Measurements from ENCODE around the gene FAM229A.

Gene FAM229A, protein sequence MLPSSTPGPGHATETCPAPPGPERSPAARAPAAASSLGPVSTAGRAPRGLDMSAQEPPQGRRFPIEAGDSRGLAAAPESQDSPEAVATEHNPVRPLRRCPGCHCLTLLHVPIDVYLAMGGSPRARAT

GRCh38 chr1:32362474-32363313 lies at the start of gene FAM229A, which contains the start of gene TSSK3:
Gene FAM229A, minus strand, starts transcription at chr1:32362485. Its CDS starts 394 bp downstream, at chr1:32362091.
Gene TSSK3, plus strand, starts transcription at chr1:32362539. Its CDS starts 163 bp downstream, at chr1:32362702.
- no peak for TF ChIP-seq CTCF (IDR thresholded peaks at IDR 0.05; ENCODE audit: low read depth, low read length, missing control alignments)
- DNase-seq (ENCODE audit: low read depth): no peak
- no peak within 1 kb of the TSS for H3K4me3 ChIP-seq (ENCODE audit: low read depth, low read length)

DNA sequence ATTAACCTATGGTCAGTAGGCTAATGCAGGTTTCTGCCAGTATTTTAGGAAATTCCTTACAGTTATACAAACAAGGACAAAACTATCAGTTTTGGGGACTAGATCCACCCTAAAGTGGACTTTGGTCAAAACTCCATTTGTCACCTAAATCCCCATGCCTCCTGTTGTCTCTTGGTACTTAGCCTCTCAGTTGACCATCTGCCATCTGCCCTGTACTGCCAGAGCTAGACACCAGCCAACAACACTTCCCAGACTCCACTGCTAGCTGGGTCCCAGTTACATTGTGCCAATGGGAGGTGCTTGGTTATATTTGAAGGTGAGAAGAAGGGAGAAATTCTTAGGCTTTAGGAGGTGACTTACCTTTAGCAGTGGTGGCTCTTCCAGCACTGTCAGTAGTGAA lies 49.0 kb upstream of the FAM229A start:
- no peak overlapping the region for H3K4me3 ChIP-seq (ENCODE audit: low read depth, low read length)
- DNase-seq (ENCODE audit: low read depth): no peak
- no peak for TF ChIP-seq CTCF (IDR thresholded peaks at IDR 0.05; ENCODE audit: low read depth, low read length, missing control alignments)

DNA sequence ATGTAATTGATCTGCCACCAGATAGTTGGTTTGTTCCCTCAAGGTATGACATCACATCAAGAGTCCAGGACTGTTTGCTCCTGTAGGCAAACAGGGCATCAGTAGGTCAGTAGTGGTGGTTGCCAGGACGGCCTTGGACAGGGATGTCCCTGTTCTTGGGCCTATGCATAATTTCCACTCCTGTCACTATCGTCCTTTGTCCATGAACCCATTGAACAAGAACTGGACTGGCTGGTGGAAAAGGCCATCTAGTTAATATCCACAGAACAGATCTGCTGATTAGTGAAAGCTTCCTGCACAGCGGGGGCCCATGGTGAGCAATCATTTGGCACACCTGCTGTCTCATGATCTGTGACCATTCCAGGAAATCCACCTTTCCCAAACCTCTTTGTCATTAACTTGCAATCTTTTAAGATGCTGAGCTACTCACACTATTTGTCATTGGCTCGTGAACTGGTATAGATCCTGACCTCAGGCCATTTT lies 44.4 kb upstream of the FAM229A start:
- no peak overlapping the region for H3K4me3 ChIP-seq (ENCODE audit: low read depth, low read length)
- TF ChIP-seq CTCF (IDR thresholded peaks at IDR 0.05; ENCODE audit: low read depth, low read length, missing control alignments): no peak
- DNase-seq (ENCODE audit: low read depth): no peak

DNA sequence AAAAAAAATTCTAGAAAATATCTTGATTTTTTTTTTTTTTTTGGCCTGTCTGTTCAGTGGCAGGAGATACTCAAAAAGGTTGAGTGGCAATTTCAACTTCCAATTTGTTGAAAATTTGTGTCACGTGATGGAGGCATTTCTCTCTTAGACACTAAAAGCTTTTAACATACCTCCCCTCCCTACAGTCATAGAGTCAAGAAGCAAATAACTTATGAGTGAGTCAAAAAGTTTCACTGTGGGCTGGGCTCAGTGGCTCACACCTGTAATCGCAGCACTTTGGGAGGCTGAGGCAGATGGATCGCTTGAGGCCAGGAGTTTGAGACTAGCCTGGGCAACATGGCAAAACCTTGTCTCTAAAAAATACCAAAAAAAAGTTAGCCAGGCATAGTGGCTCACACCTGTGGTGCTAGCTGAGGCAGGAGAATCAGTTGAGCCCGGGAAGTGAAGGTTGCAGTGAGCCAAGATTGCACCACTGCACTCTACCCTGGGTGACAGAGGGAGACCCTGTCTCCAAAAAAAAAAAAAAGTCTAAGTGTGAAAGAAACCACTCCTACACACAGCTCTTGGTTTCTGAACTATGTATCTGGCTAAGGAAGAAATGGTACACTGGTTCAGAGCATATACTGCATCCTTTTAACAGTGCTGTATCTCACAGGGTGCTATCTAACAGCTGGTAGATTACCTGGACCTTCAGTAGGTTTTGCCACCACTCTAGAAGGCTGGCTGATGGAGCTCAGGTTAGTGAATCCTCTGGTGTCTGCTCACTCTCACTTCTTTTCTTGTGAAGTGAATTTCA lies 43.6 kb upstream of the FAM229A start:
- TF ChIP-seq CTCF (IDR thresholded peaks at IDR 0.05; ENCODE audit: low read depth, low read length, missing control alignments): no peak
- H3K4me3 ChIP-seq (ENCODE audit: low read depth, low read length): no peak overlapping the region

DNA sequence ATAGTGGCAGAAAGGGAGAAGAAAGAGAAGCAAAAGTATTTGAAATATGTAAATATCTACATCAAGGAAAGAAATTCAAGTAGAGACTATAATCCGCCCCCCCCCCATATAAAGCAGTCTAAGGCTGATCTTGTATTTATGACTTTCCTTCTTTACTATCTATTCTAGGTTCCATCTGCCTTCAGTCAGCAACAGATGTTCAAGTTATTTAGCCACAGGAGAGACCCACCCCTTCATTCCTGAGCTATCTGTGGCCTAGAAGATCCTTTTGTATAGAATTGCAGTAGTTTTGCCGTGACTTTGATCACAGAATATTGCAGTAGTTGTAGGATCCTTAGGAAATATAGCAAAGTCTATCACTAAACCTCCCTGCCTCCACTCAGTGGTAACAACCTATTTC lies 42.7 kb upstream of the FAM229A start:
- no peak overlapping the region for H3K4me3 ChIP-seq (ENCODE audit: low read depth, low read length)
- TF ChIP-seq CTCF (IDR thresholded peaks at IDR 0.05; ENCODE audit: low read depth, low read length, missing control alignments): no peak
- no peak for DNase-seq (ENCODE audit: low read depth)

More for the DNA sequence above, 43.6 kb upstream of the FAM229A start:
- DNase-seq (ENCODE audit: low read depth): no peak

DNA sequence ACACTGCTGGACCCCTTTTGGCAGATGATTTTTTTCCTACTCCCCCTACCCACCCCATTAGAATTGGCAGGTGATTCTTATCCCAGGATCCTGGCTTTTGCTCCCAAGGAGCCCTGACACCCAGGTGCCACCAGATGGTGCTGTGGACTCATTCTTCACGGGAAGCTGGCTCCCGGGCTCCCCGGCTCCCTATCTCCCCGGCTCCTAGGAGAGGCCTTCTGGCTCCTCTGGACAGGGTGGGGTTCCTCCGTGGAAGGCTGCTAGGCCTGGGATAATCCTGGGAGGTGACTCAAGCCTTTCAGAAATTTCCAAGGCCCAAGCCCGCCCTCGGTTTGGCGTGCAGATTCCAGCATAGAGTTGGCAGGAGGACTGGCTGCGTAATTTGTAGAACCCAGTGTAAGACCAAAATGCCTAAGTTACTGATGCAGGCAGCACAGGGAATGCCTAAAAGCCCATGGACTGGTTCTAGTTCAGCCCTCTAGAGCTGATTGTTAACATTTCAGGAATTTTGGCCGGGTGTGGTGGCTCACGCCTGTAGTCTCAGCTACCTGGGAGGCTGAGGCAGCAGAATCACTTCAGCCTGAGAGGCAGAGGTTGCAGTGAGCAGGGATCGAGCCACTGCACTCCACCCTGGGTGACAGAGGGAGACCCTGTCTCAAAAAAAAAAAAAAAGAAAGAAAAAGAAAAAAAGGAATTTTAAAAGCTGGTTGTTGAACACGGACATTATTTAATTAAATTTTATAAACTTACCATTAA lies 38.8 kb upstream of the FAM229A start:
- no peak for DNase-seq (ENCODE audit: low read depth)

More for the DNA sequence above, 38.8 kb upstream of the FAM229A start:
- no peak overlapping the region for H3K4me3 ChIP-seq (ENCODE audit: low read depth, low read length)
- peak; percentile 87 for TF ChIP-seq CTCF (IDR thresholded peaks at IDR 0.05; ENCODE audit: low read depth, low read length, missing control alignments)

Data from GM12864 (cell line).